GOT3 (cell line): Measurements from ENCODE around the gene PSMG4.

ENCODE experiments used
- DNase-seq: peaks from one replicate; lab custom pipeline; 2025; ENCODE audit warnings: mixed read lengths; lab: John Stamatoyannopoulos, UW

PSMG4 gene

DNA sequence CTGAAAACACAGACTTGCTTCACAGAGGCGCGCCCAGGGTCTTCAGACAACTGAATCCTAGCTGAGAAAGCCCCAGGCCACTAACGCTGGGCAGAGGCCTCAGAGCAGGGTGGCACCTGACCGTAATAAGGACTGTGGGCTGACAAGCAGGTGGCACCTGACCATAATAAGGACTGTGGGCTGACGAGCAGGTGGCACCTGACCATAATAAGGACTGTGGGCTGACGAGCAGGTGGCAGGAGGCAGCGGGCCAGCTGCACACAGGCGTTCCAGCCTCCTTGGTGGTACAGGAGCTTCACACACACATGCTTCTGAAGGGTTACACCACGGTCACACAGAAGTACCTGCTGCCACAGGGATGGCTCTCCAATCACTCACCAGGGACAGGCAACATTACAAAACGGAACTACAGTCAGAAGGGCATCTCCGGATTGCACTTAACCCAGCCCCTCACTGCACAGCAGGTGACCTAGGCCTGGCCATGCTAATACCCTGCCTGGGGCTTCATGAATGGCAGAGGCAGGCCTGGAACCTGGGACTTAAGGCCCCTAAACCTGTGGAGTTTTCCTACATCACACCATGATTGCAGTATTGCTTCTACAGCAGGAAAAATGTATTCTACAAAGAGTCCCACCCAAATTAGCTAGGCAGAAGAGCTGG, 50.8 kb downstream of the PSMG4 start:
- no peak for DNase-seq

DNA sequence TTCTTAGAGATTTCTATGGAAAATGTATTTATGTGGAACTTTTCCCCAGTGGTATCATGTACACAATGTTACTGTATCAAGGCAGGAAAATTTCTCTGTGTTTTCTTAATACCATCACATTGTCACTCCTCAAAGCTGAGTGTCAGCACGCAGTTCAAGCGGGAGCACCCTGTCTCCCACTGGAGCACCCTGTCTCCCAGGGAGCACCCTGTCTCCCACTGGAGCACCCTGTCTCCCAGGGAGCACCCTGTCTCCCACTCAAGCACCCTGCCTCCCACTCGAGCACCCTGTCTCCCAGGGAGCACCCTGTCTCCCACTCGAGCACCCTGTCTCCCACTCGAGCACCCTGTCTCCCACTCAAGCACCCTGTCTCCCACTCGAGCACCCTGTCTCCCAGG, 51.3 kb downstream of the PSMG4 start:
- no peak for DNase-seq

DNA sequence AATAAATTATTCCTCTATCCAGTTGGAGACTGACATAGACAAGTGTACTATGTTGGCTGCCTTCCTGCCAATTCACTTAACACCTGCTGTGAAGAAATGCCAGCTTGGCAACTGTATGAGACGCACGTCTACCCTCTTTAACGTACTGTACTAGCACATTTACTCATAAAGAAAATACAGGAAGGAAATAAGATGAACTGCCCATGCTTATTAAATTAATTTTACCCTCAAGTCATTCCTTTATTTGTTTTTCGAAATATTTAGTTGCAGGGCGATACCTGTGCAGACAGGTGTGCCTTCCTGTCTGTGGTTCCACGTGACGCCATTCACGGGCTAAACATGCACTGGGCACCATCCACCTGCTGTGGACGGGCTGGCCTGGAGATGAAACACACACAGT, 52.0 kb downstream of the PSMG4 start:
- no peak for DNase-seq

DNA sequence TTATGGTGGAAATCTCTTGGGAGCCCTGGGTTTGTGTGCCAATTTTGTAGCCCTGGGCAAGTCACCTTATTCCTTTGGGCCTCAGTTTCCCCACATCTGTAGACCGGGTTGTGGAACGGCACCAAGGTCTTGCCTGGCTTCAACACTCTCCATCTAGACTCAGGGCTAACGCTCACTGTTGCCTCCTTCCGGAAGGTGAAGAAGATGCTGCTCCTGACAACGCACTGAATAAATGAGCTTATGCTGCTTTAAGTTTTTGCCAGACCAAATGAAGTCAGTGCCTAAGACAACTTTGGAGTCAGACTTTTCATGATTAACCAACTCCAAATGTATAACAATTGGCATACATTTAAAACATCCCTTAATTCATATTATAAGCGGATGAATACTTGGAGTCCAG, 53.1 kb downstream of the PSMG4 start:
- no peak for DNase-seq

DNA sequence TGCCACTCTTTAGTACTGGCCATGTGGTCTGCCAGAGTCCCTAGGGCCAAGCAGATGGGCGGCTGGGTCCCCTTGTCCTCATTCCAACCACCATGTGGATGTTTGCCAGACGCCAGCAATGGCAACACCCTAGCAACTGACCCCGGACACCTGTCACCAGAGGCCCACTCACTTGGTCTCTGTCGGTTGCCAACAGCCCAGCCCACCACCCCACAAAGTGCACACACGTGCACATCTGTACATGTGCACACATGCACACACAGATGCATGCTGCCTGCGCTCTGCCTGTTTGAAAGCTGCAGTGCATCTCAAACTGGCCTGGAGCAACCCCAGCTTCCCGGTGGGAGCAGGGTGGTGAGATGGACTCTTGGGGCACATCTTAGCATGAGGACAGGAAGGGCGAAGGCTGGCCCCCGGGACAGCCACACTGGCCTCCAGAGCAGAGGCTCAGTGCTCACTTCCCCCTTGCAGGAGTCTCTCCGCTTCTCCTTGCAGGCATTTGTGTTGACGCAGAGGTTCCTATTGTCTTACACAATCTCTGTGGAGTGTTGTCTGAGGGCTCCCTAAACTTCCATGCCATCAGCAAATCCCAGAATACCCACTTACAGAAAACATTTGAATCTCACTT, 54.0 kb downstream of the PSMG4 start:
- DNase-seq, result no peak

DNA sequence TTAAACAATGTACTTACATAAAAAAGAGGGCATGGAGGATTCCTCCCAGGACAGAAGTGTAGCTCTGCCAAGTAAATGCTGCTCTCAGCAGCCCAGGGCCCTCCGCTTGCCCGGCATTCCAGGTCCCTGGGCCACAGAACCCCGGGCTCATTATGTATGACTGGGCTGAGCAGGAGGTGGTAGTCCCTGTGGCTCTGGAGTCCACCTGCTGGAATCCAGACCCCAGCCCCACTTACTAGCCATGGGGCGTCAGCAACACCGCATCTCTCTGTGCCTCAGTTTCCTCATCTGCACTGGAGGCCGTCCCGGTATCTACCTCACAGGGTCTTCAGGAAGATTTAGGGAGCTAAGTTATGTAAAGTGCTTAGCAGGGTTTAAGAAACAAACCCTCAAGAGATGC, 55.4 kb downstream of the PSMG4 start:
- DNase-seq, result no peak

DNA sequence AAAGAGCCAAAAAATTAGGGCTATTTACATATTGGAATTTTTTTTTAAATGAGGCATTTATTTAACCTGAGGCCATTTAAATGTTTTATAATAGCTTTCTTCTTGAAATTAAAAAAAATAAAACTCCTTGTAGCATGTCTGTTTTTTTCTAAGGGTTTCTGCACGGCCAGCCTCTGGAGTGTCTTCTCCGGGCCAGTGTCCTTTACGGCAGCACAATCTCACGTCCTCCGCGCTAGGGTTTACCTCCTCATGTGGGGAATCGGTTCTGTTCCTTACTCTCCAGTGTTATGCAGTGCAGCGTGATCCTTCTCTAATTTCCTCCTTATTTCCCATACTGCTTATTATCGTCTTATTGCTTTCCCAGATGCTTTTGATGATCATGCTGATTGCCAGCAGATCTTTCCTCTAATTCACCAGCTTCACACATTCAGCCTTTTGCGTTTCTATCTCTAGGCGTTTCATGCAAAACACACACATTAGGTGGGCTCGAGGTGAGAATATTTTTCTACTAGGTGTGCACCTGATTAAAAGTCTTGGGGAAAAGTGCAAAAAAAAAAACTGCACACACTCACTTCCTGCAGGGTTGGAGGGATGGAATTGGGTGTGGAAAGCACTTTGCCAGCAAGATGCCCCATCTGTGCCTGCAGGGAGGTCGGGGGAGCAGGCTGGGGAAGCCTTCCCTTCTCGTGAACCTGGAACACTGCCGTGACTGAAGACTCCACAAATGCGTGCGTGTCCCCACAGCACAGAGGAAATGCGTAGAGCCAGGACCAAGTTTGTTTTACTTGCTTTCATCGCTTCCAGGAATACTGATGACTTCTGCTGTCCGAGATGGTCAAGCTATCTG, 56.1 kb downstream of the PSMG4 start:
- DNase-seq, result no peak

DNA sequence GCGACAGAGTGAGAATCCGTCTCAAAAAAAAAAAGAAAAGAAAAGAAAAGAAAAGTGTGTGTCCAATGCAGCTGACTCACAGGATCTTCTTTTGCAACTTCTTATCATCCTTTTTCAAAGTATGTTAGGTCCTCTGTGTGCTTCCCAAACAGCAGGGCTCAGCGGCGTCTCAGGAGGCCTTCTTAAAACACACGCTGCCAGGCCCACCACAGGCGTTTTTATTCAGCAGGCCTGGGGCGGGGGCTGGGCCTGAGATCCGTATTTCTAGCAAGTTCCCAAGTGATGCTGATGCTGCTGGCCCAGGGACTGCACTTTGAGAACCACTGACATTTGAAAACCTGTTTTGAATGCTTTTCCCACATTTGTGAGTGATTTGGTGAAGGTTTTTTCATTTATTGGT, 57.1 kb downstream of the PSMG4 start:
- DNase-seq, result no peak

DNA sequence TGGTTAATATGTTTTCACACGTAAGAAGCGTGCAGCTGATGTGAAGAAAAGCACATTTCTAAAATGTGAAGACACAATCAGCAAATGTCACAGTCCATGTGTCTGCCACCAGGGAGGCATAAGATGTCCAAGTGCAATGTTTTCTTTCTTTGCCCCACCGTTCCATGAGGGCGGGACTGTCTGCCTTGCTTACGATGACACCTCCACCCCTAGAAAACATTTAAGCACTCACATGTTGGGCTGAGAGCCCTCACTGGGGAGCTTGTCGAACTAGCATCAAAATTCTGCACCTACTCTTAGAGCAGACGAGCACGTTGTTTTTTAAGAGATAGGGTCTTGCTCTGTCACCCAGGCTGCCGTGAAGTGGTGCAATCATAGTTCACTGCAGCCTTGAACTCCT, 57.6 kb downstream of the PSMG4 start:
- no peak for DNase-seq

DNA sequence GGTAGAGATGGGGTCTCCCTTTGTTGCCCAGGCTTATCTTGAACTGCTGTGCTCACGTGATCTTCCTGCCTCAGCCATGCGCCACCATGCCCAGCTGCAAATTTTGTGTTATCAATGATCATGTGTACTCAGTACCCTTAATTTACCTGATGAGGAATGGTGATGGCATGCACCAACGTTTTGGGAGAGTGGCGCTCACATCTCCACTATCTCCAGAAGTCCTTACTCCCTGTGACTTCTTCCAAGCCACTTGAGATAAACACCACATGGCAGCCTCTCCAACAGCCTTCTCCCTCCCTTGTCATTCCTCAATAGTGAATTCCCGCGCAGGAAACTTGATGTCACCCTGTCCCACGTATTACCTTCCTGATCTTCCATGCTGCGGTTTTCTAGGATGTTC, 58.1 kb downstream of the PSMG4 start:
- no peak for DNase-seq
